SK-N-MC (cell line): Measurements from ENCODE around the gene ZSCAN20.

ENCODE experiments used
- EZH2 ChIP-seq: fragments of 200-600 bp; sonication (generic); IDR thresholded peaks from one replicate; pipeline ENCODE4 v1.6.1; 2017; ENCODE audit warnings: antibody characterized with exemption
- FOXP2 ChIP-seq: optimal IDR thresholded peaks from 2 replicates; pipeline ENCODE3; 2011; ENCODE audit warnings: mild to moderate bottlenecking, moderate library complexity; ENCODE audit not compliant: insufficient read depth; ENCODE audit errors: extremely low read length, control extremely low read depth
- POLR2AphosphoS5 ChIP-seq: IDR thresholded peaks from 2 replicates; pipeline ENCODE4 v1.6.1; 2012; ENCODE audit warnings: mild to moderate bottlenecking, low read depth, low read length, borderline replicate concordance

GRCh38 chr1:33502726-33503125 lies 30.3 kb downstream of the ZSCAN20 start:
- TF ChIP-seq EZH2 = no peak
- no peak for TF ChIP-seq FOXP2
- no peak for TF ChIP-seq POLR2AphosphoS5
